HepG2 (cell line): ENCODE results near the gene SAP25. TPM values are rescaled to one million over a fixed set of nuclear protein-coding genes. Genes with fewer than 3 reads are reported as not detected.

Source experiments
- CHCHD3 ChIP-seq: sonication (generic); formaldehyde crosslinking; IDR thresholded peaks from 2 replicates; pipeline ENCODE4 v1.8.0; 2022; ENCODE audit warnings: mild to moderate bottlenecking, missing genetic modification reagents, moderate library complexity
- CHD4 ChIP-seq: fragments of 200-600 bp; sonication (generic); IDR thresholded peaks from 2 replicates; pipeline ENCODE4 v1.7.0; 2017; ENCODE audit warnings: mild to moderate bottlenecking, low read length, borderline replicate concordance
- DZIP1 ChIP-seq: sonication (generic); formaldehyde crosslinking; IDR thresholded peaks from 2 replicates; pipeline ENCODE4 v1.5.0; 2020; ENCODE audit warnings: mild to moderate bottlenecking, missing genetic modification reagents
- IRF2 ChIP-seq: IDR thresholded peaks from 2 replicates; pipeline ENCODE4 v1.6.1; 2018; ENCODE audit warnings: missing genetic modification reagents, missing compliant biosample characterization
- KLF15 ChIP-seq: sonication (generic); formaldehyde crosslinking; IDR thresholded peaks from 2 replicates; pipeline ENCODE4 v1.8.1; 2023; ENCODE audit warnings: borderline replicate concordance, mild to moderate bottlenecking, inconsistent platforms, missing genetic modification reagents, mixed read lengths
- LRRFIP1 ChIP-seq: sonication (generic); formaldehyde crosslinking; conservative IDR thresholded peaks from 2 replicates; pipeline ENCODE4 v1.4.0; 2020; ENCODE audit warnings: missing genetic modification reagents
- NFE2L1 ChIP-seq: sonication (generic); formaldehyde crosslinking; IDR thresholded peaks from 2 replicates; pipeline ENCODE4 v1.4.0; 2020; ENCODE audit warnings: missing genetic modification reagents, mild to moderate bottlenecking, borderline replicate concordance
- SRY ChIP-seq: sonication (generic); formaldehyde crosslinking; IDR thresholded peaks from 2 replicates; pipeline ENCODE4 v1.8.0; 2022; ENCODE audit warnings: mild to moderate bottlenecking, missing genetic modification reagents
- U2AF2 ChIP-seq: fragments of 200-400 bp; formaldehyde crosslinking; IDR thresholded peaks from 2 replicates; pipeline ENCODE4 v1.6.1; 2017; ENCODE audit warnings: low read depth, mild to moderate bottlenecking, low read length
- ZBTB42 ChIP-seq: sonication (generic); formaldehyde crosslinking; IDR thresholded peaks from 2 replicates; pipeline ENCODE4 v1.5.0; 2020; ENCODE audit warnings: mild to moderate bottlenecking, missing genetic modification reagents
- ZNF251 ChIP-seq: sonication (generic); formaldehyde crosslinking; IDR thresholded peaks from 2 replicates; pipeline ENCODE4 v1.9.0; 2021; ENCODE audit warnings: mild to moderate bottlenecking, missing genetic modification reagents
- ZNF275 ChIP-seq: sonication (generic); formaldehyde crosslinking; IDR thresholded peaks from 2 replicates; pipeline ENCODE4 v1.8.0; 2022; ENCODE audit warnings: missing genetic modification reagents, mild to moderate bottlenecking, inconsistent platforms, borderline replicate concordance
- ZNF333 ChIP-seq: sonication (generic); formaldehyde crosslinking; IDR thresholded peaks from 2 replicates; pipeline ENCODE4 v1.4.0; 2020; ENCODE audit warnings: mild to moderate bottlenecking, missing genetic modification reagents, borderline replicate concordance
- ZNF484 ChIP-seq: sonication (generic); formaldehyde crosslinking; IDR thresholded peaks from 2 replicates; pipeline ENCODE4 v1.5.1; 2020; ENCODE audit warnings: mild to moderate bottlenecking, low read depth, missing genetic modification reagents, borderline replicate concordance
- ZNF549 ChIP-seq: sonication (generic); formaldehyde crosslinking; IDR thresholded peaks from 2 replicates; pipeline ENCODE4 v1.5.0; 2020; ENCODE audit warnings: missing genetic modification reagents
- ZNF580 ChIP-seq: IDR thresholded peaks from 2 replicates; pipeline ENCODE4 v1.6.1; 2016; ENCODE audit warnings: low read depth, borderline replicate concordance
- ZNF766 ChIP-seq: sonication (generic); formaldehyde crosslinking; IDR thresholded peaks from 2 replicates; pipeline ENCODE4 v1.5.0; 2020; ENCODE audit warnings: missing genetic modification reagents, borderline replicate concordance
- ZNF773 ChIP-seq: sonication (generic); formaldehyde crosslinking; IDR thresholded peaks from 2 replicates; pipeline ENCODE4 v1.4.0; 2020; ENCODE audit warnings: missing genetic modification reagents, borderline replicate concordance
- ZNF784 ChIP-seq: sonication (generic); formaldehyde crosslinking; IDR thresholded peaks from 2 replicates; pipeline ENCODE4 v1.5.1; 2020; ENCODE audit warnings: missing genetic modification reagents, mild to moderate bottlenecking, borderline replicate concordance
- polyA plus RNA-seq, 8 experiments: library from polyadenylated mRNA; depleted of rRNA in 3 of 8; stranded (reverse) in 7 of 8; unstranded in 1 of 8; fragments of >200 nt; fragmentation: Illumina TruSeq in 4 of 8; extraction: Trizol in 4 of 8; gene quantifications; 2 replicates each; pipeline versions ENCODE4 v1.2.1 to v1.2.3, GENCODE V29; 2011 to 2016; ENCODE audit warnings: low read depth in 4 of 8, missing spikeins in 1 of 8, mixed read lengths in 1 of 8; ENCODE audit not compliant: insufficient read depth in 1 of 8
- total RNA-seq, 5 experiments: library from RNA; depleted of rRNA; stranded (reverse); fragments of >200 nt; fragmentation: Illumina TruSeq; extraction: Trizol; gene quantifications; 2 replicates each; pipeline ENCODE4 v1.2.3, GENCODE V29; 2016; ENCODE audit warnings: low read depth in 1 of 5

SAP25 gene
- total and polyA plus RNA-seq, 2 of the 13 experiments (the other 11 are each of a cell fraction or from before 2014, with no cell fraction given) = 0.15 to 0.20 TPM

- TF ChIP-seq LRRFIP1 (CRISPR knock-in tag) = no peak
- no peak for TF ChIP-seq ZNF784 (CRISPR knock-in tag)
- peak; percentile 63; the same call in 1 of the 2 replicates for TF ChIP-seq IRF2
- no peak for TF ChIP-seq CHCHD3
- TF ChIP-seq SRY = no peak
- TF ChIP-seq CHD4 = peak; percentile 78; the same call in 1 of the 2 replicates
- TF ChIP-seq ZNF484 (CRISPR knock-in tag) = no peak
- TF ChIP-seq ZNF766 = no peak
- TF ChIP-seq DZIP1 (CRISPR knock-in tag) = no peak
- TF ChIP-seq ZNF549 (CRISPR knock-in tag) = no peak
- TF ChIP-seq ZNF773 (CRISPR knock-in tag) = no peak
- TF ChIP-seq KLF15 (CRISPR knock-in tag) = no peak
- TF ChIP-seq ZNF580 (CRISPR knock-in tag) = no peak
- no peak for TF ChIP-seq ZNF251
- no peak for TF ChIP-seq ZNF333
- TF ChIP-seq ZNF275 (CRISPR knock-in tag) = peak; percentile 47; the same call in 1 of the 2 replicates
- TF ChIP-seq NFE2L1 (CRISPR knock-in tag) = no peak
- no peak for TF ChIP-seq U2AF2
- TF ChIP-seq ZBTB42 (CRISPR knock-in tag) = no peak
Measured at GRCh38 chr7:100540073-100540723, 33.5 kb downstream of the SAP25 start (continued).
